ENCODE data around the gene CAMK2D. TPM values are rescaled to one million over a fixed set of nuclear protein-coding genes. Genes with fewer than 3 reads are reported as not detected.

Gene CAMK2D
- total RNA-seq, 1 donor = 207 TPM

GRCh38 chr4:113785781-113786180 lies 24.2 kb upstream of the CAMK2D start:
- TF ChIP-seq CTCF (IDR thresholded peaks at IDR 0.05; ENCODE audit: extremely low read depth, low read depth, low read length) = no peak
- Histone ChIP-seq H3K4me3 (ENCODE audit: insufficient read depth, low read length) (no peak overlapping the region), H3K4me2 (ENCODE audit: insufficient read depth, low read length) (no peak overlapping the region)

GRCh38 chr4:113784497-113785250 lies 23.1 kb upstream of the CAMK2D start:
- H3K79me2 ChIP-seq (ENCODE audit: insufficient read depth, low read length) = no peaks in the 10 kb centered on the region
- H3K27me3 ChIP-seq (ENCODE audit: insufficient read depth, low read length) = no peaks in the 10 kb centered on the region
- H3K9me3 ChIP-seq (ENCODE audit: low read depth, low read length) = no peaks in the 10 kb centered on the region
- no peak overlapping the region for H2AFZ ChIP-seq (ENCODE audit: low read length)
- no peak overlapping the region for H3K4me3 ChIP-seq (ENCODE audit: insufficient read depth, low read length)
- peak overlapping the region; percentile 55 for H3K4me2 ChIP-seq (ENCODE audit: insufficient read depth, low read length)
- no peak for TF ChIP-seq CTCF (IDR thresholded peaks at IDR 0.05; ENCODE audit: extremely low read depth, low read depth, low read length)
- DNase-seq (ENCODE audit: insufficient read length, low spot score, missing footprints) = peak; percentile 73
- H4K20me1 ChIP-seq (ENCODE audit: insufficient read depth, low read length) = no peaks in the 10 kb centered on the region
- no peaks in the 10 kb centered on the region for H3K36me3 ChIP-seq (ENCODE audit: insufficient read depth, low read length)
- H3K4me1 ChIP-seq (ENCODE audit: insufficient read depth, low read length) = peaks cover 15% of the 10 kb centered on the region
- H3K27ac ChIP-seq (ENCODE audit: low read depth, low read length) = peak overlapping the region; percentile 77

More at GRCh38 chr4:113785781-113786180, 24.2 kb upstream of the CAMK2D start:
- no peak for DNase-seq (ENCODE audit: insufficient read length, low spot score, missing footprints)
- Histone ChIP-seq H3K79me2 (ENCODE audit: insufficient read depth, low read length) (no peaks in the 10 kb centered on the region), H3K36me3 (ENCODE audit: insufficient read depth, low read length) (no peaks in the 10 kb centered on the region), H4K20me1 (ENCODE audit: insufficient read depth, low read length) (no peaks in the 10 kb centered on the region), H3K27ac (ENCODE audit: low read depth, low read length) (no peak overlapping the region), H3K4me1 (ENCODE audit: insufficient read depth, low read length) (peaks cover 15% of the 10 kb centered on the region), H3K9me3 (ENCODE audit: low read depth, low read length) (no peaks in the 10 kb centered on the region), H3K27me3 (ENCODE audit: insufficient read depth, low read length) (no peaks in the 10 kb centered on the region), H2AFZ (ENCODE audit: low read length) (no peak overlapping the region)

- H3K4me1 ChIP-seq (ENCODE audit: insufficient read depth, low read length) = peaks cover 15% of the 10 kb centered on the region
- no peak overlapping the region for H3K4me2 ChIP-seq (ENCODE audit: insufficient read depth, low read length)
- H3K79me2 ChIP-seq (ENCODE audit: insufficient read depth, low read length) = no peaks in the 10 kb centered on the region
- no peaks in the 10 kb centered on the region for H3K27me3 ChIP-seq (ENCODE audit: insufficient read depth, low read length)
- no peak for TF ChIP-seq CTCF (IDR thresholded peaks at IDR 0.05; ENCODE audit: extremely low read depth, low read depth, low read length)
- no peaks in the 10 kb centered on the region for H3K36me3 ChIP-seq (ENCODE audit: insufficient read depth, low read length)
- H4K20me1 ChIP-seq (ENCODE audit: insufficient read depth, low read length) = no peaks in the 10 kb centered on the region
- DNase-seq (ENCODE audit: insufficient read length, low spot score, missing footprints) = no peak
- no peak overlapping the region for H3K4me3 ChIP-seq (ENCODE audit: insufficient read depth, low read length)
- no peak overlapping the region for H2AFZ ChIP-seq (ENCODE audit: low read length)
- H3K9me3 ChIP-seq (ENCODE audit: low read depth, low read length) = no peaks in the 10 kb centered on the region
- no peak overlapping the region for H3K27ac ChIP-seq (ENCODE audit: low read depth, low read length)
These were observed 22.2 kb upstream of the CAMK2D start for GRCh38 chr4:113783701-113784100.

GRCh38 chr4:113783289-113783688 lies 21.8 kb upstream of the CAMK2D start:
- H3K4me3 ChIP-seq (ENCODE audit: insufficient read depth, low read length) = no peak overlapping the region
- H3K4me1 ChIP-seq (ENCODE audit: insufficient read depth, low read length) = peaks cover 15% of the 10 kb centered on the region
- no peak overlapping the region for H3K4me2 ChIP-seq (ENCODE audit: insufficient read depth, low read length)
- H2AFZ ChIP-seq (ENCODE audit: low read length) = no peak overlapping the region
- H3K27me3 ChIP-seq (ENCODE audit: insufficient read depth, low read length) = no peaks in the 10 kb centered on the region
- no peak overlapping the region for H3K27ac ChIP-seq (ENCODE audit: low read depth, low read length)
- no peaks in the 10 kb centered on the region for H3K9me3 ChIP-seq (ENCODE audit: low read depth, low read length)
- no peaks in the 10 kb centered on the region for H3K36me3 ChIP-seq (ENCODE audit: insufficient read depth, low read length)
- H4K20me1 ChIP-seq (ENCODE audit: insufficient read depth, low read length) = no peaks in the 10 kb centered on the region
- TF ChIP-seq CTCF (IDR thresholded peaks at IDR 0.05; ENCODE audit: extremely low read depth, low read depth, low read length) = no peak
- no peak for DNase-seq (ENCODE audit: insufficient read length, low spot score, missing footprints)
- H3K79me2 ChIP-seq (ENCODE audit: insufficient read depth, low read length) = no peaks in the 10 kb centered on the region

Measured in osteoblast (primary cell).